NCI-H2081 treated with DMSO at 0.1 percent for 48 hours (cell line): ENCODE results near the gene AIFM3.
"Not testable (repeated sequence)": the region's sequence is repeated elsewhere in the genome, so short reads cannot be mapped to it uniquely, and the experiment has no call there.

ENCODE experiments used
- DNase-seq: peaks from one replicate; lab custom pipeline; 2025; lab: John Stamatoyannopoulos, UW

The AIFM3 gene

DNA sequence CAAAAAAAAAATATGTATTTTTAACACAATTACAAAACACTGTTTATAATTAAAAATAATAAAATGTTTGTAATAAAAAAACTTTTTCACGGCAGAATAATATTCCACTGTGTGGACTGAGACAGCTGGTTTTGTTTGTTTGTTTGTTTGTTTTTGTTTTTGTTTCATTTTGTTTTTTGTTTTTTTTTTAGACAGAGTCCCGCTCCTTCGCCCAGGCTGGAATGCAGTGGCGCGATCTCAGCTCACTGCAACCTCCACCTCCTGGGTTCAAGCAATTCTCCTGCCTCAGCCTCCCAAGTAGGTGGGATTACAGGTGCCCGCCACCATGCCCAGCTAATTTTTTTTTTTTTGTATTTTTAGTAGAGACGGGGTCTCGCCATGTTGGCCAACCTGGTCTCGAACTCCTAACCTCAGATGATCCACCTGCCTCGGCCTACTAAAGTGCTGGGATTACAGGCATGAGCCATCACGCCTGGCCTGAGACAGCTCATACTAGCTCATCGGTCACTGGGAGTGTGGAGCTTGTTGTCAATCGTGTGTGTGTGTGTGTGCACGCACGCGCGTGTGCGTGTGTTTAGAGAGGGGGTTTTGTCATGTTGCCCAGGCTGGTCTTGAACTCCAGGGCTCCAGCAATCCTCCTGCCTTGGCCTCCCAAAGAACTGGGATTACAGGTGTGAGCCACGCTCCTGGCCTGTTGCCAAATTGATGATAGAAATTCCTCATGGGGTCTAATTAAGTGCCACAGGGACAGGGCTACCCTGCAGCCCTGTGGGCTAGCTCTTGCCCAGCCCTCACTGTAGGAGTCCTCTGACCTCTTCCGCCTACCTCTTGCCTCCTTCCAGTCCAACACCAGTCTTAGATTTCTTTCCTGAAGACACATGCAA is 7.2 kb upstream of the AIFM3 start:
- no peak for DNase-seq

DNA sequence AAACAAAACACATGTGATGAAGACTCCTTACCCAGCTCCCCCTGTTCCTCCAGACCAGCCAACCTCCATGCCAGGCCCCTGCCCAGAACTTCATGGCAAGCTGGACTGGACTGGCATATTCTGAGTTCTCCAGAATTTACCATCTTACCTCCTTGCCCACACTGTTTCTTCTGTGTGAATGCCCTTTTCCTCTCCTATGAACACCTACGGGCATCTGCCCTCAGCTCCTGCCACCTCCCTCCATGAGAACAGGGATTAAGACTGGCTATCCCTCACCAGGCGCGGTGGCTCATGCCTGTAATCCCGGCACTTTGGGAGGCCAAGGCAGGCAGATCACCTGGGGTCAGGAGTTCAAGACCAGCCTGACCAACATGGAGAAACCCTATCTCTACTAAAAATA is 6.4 kb upstream of the AIFM3 start:
- DNase-seq = no peak

DNA sequence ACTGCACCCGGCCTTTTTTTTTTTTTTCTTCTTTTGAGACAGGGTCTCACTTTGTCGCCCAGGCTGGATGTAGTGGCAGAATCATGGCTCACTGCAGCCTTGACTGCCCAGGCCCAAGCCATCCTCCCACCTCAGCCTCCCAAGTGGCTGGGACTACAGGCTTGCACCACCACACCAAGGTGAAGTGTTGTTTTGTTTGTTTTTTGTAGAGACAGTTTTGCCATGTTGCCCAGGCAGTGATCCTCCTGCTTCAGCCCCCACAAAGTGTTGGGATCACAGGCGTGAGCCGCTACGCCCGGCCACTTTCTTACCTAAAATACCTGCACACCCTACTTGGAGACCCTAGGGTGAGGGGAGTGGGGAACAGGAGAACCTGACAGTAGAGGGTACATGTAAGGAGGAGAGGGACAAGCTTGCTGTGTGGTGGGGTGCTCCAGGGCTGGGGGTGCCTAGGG is 4.5 kb upstream of the AIFM3 start:
- DNase-seq = no peak

DNA sequence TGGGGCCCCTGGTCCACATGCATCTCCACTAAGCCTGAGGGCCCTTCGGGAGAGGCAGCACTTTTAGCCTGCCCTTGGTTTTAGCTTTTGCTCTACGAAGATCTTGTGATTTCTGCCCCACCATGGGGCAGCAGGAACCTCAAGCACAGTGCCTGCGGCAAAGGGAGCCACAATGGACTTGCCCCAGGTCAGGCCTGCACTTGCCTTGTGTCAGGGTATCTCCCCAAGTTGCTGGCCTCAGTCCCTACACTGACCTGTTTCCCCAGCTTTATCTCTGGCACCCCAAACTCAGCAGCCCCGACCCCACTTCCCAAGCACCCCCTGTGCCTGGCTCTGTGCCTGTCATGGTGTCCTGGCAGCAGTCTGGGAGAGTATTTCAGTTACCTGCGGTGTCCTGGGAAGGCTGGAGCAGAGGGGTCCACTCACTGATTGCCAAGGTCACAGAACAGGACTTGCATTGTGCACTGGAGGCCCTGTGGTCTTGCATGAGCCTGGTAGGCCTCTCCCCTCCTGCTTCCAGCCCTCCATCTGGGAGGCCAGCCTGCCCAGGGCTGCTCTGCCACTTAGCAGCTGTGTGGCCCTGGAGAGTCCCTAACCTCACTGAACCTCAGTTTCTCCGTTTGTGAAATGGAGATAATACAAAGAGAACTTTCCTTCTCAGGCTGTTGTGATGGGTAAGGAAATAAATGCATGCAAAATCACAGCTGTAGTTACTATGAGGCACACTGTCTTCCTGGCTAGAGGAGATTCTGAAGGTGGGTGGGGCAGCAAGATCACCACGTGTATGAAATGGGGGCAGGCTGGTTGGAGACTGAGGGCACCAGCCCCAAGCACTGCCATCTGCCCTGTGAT is 3.6 kb upstream of the AIFM3 start:
- DNase-seq = no peak

DNA sequence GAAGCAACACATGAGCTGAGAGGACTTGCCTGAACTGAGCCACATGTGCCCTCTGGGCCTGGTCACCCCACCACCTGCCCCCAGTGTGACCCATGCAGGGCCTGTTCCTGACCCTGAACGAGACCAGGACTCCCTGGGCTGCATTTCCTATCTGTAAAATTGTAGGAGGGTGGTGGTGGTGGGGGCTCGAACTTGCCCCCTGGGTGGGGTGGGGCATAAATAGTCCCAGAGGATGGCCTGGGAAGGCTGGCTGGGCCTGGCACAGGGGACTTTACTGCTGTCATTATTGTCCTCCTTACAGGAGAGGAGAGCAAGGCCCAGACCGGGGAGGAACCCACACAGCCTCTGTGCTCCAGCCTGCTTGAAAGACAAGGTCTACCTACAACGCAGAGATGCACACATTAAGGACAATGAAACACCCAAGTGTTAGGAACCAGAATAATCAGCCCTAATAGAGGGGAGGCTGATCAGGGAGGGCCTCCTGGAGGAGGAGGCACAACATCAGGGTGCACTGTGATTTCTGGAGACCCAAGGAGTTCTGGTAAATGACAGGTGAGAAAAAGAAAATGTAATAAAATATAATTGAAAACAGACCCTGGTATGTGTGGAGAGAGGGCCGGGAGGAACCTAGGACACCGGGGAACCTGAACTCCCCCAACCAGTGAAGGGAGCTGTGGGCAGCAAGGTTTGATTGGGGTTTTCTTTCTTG is 2.8 kb upstream of the AIFM3 start:
- DNase-seq = no peak

DNA sequence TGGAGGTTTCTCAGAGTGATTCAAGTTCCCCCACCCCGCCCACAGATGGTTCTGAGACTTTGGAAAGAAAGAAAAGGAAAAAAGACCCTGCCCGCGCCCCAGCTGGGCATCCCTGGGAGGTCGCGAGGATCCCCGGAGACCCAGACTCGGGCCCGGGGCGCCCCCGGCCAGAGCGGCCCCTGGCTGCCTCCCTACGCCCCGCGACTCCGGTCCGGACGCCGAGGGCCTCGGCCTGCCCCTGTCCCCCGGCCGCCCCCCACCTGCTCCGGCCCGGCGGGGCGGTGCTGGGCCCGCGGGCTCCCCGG is 2.3 kb upstream of the AIFM3 start:
- DNase-seq = no peak

DNA sequence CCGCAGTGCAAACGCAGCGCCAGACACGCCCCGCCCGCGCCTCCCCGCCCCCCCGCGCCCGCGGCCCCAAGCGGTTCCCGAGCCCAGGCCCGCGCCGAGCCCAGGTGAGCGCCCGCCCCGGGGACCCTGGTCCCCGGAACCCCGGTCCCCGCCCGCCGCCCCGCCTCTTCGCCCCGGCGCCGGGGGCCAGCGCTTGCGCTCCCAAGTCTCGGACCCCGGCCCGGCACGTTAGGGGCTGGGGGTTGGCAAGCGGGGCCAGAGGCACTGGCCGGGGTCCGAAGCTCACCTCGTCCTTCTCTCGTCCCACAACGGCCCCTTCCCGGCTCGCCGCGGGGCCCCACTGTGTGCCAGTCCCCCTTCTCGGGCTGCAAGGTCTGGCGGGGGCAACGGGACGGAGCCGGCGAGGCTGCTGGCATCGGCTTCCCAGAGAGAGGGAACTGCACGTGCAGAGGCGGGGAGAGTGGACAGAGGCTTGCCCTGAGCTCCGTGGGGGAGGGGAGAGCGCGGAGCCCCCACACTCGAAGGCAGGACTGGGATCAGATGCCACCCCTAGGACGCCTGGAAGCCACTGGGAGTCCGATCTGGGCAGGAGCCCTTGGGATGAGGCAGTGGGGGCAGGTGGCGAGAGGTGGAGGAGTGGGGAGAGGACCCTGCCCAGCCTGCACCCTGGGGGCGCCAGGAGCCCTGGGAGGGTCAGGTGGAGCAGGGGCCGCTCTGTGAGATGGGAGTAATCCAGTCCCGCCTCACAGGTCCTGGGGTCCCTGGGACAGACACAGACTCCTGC is 1.8 kb upstream of the AIFM3 start:
- DNase-seq = no peak

DNA sequence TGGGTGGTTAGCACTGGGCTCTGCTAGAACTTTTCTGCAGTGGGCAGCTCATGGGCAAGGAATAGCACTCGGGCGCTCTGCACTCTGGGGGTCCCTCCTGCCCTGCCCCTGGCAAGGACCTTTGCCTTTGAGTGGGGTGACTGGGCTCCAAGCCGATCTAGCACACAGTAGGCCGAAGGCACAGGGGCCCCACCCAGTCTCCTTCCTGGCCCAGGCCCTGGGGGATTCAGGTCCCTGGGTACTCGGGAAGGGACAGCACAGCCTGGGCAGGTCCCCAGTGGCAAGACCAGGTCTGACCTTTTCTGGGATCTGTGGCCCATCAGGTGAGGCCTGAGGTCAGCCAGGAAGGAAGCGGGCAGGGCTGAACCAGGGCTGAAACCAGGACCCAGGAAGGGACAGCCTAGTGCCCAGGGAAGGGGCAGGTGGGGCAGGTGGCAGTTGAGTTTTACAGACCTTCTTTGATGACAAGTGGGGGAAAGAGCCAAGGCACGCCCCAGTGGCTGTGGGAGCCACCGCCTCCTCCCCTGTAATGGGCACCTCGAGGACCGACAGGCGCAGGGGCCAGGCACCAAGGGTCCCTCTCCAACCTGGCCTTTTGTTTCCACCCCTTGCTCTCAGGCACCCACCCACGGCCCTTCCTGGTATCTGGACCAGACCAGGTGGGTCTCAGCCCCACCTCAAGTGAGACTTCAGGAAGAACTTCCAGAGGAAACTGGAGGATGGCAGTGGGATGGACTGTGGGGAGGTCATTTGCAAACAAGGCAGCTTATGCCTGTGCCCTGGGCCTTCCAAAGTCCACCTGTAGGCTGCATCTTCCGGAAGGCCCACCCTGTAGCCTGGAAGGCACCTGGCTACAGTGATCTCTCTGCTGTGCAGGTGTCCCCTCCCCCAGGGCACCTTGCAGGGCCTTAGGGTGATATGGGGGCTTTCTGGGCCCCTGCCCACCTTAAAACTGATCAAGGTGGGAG is 883 bp upstream of the AIFM3 start:
- DNase-seq = no peak

DNA sequence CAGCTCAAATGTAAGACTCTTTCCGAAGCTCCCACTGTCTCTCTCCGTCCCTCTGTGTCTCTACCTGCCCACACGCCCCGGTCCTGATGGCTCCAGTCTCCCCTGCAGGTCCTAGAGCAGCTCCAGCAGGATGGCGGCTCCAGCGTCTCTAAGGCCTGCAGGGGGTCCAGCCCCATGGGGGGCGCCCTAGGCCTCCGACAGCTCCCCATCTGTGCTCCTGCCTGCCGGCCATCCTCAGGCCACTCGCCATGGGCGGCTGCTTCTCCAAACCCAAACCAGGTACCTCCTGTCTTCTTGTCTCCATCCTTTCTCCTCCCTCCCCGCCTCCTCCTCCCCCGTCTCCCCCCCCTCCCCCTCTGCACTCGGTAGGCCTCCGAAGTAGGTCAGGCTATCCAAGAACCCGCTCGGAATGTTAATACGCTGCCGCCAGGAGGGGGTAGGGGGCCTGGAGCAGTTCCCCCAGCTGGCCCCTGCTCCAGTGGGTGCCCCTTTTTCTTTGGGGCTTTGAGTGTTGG is 699 bp downstream of the AIFM3 start:
- no peak for DNase-seq

DNA sequence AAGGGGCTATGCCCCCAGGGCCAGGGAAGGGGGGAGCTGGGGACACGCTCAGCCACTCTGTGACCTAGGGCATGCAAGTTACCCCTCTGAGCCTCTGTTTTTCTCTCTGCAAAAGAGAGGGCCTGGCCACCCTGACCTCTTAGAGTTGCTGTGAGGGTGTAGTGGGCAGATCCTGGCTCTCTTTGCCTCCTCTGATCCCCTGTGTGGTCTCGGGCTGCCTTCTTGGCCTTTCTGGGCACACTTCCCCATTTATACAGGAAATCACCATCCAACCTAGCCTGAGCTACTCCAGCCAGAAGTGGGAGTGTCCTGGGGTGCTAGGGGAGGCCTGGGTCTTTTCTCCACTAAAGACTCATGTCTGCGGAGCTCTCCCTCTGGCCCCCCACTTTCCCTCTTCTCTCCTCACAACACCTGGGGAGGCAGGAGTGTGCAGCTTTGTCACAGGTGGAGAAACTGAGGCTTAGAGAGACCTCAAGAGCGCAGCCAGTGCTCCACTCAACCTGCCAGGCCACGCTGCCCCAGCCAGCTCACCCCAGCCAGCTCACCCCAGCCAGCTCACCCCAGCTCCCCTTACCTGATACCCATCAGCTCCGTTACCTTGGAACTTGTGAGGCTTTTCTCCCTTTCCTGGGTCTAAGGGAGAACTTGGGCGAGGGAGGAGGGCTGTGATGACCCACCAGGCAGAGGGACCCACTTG is 1.4 kb downstream of the AIFM3 start:
- DNase-seq = no peak

DNA sequence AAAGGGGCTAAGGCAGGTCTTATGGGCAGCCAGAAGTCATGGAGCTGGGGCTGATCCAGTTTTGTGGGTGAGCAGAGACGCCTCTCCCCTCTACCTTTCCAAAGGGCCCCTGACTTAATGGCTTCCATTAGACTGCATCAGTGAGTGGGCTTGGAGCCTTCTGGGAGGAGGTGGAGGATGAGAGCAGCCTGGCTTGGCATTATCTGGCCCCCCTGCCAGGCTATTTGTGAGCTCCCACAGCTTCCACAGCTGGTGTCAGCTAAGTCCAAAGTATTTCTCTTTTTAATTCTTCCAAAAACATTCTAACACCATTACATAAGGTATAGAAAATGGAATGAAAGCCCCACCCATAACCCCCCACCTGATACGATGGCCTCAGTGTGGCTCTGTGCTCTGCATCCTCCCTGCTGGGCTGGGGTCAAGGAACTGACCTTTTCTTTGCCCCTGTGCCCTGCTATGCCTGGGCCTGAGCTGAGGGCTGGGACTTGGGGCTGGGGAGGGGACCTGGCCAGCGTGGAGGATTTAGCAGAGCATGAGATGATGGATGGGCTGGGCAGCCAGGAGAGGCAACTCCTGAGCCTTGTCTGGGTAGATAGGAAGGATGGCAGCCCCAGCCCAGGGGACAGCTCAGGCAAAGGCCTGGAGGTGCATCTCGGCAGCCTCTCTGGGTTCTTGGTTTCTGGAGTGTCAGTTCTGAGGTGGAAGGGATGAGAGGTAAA is 4.0 kb downstream of the AIFM3 start:
- DNase-seq = no peak

DNA sequence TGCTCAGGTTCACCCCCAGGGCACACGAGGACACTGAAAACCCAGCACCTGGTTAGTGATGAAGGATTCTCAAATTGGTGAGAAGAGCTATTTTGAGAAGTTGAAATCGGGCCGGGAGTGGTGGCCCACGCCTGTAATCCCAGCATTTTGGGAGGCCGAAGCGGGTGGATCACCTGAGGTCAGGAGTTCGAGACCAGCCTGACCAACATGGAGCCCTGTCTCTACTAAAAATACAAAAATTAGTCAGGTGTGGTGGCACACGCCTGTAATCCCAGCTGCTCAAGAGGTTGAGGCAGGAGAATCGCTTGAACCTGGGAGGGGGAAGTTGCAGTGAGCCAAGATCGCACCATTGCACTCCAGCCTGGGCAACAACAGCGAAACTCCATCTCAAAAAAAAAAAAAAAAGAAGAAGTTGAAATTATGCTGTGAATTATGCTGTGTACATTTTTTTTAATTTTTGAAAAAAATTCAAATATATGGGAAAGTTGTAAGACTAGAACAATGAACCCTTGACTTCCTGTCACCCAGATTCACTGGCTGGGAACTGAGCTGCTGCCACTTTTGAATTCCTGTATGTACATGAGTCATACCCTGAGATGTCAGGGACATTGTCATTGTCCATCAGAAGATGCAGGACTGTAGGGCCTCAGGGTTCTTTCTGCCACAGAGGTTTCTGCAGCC is 5.1 kb downstream of the AIFM3 start:
- DNase-seq = not testable (repeated sequence)

DNA sequence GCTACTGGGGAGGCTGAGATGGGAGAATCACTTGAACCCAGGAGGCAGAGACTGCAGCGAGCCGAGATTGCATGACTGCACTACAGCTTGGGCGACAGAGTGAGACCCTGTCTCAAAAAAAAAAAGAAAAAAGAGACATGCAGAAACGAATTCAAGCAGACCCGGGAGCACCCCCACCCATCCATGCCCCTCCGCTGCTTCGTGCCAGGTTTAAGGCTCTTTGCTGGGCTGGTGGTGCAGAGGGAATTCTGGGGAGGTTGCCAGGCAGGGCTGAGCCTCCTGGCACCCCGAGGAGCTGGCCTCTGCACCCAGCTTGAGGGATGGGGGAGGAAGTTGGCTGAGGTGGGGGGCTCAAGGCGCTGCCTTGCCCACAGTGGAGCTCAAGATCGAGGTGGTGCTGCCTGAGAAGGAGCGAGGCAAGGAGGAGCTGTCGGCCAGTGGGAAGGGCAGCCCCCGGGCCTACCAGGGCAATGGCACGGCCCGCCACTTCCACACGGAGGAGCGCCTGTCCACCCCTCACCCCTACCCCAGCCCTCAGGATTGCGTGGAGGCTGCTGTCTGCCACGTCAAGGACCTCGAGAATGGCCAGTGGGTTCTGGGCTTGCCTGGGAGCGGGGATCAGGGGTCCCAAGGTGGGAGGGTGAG is 6.0 kb downstream of the AIFM3 start:
- no peak for DNase-seq

DNA sequence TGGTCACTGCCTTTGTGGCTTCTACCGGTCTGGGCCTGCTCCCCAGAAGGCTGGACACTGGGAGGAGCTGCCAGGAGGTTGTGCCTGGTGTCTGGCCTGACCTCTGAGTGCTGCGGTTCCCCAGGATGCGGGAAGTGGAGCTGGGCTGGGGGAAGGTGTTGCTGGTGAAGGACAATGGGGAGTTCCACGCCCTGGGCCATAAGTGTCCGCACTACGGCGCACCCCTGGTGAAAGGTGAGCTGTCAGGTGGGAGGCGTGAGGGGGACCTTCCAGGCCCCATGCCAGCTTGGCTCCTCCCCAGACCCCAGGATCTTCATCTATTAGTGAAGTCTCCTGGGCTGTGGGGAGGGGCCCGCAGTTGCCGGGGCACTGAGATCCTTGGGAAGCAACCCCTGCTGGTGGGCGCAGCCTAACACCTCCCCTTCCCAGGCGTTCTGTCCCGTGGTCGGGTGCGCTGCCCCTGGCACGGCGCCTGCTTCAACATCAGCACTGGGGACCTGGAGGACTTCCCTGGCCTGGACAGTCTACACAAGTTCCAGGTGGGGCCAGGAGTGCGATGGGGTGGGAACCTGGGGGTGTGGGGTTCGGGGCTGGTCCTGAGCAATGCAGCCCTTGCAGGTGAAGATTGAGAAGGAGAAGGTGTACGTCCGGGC is 6.7 kb downstream of the AIFM3 start:
- DNase-seq = no peak

DNA sequence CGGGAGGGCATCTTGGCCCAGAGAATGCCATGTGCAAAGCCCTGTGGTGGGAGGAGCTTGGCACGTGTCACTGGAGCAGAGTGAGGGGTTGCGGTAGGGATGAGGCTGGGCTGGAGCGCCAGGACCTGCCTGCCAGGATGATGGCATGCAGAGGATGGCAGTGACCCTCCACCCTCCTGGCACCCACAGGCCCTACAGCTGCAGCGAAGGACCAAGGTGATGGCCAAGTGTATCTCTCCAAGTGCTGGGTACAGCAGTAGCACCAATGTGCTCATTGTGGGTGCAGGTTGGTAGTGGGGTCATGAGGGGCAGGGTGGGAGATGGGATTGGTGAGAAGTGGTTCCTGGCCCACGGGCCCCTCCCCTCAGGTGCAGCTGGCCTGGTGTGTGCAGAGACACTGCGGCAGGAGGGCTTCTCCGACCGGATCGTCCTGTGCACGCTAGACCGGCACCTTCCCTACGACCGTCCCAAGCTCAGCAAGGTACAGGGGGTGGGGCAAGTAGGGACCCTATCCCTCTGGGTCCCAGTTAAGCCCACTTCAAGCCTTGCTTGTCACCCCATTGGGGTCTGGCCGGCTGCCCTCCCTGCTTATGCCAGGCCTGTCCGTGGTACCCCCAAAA is 7.4 kb downstream of the AIFM3 start:
- no peak for DNase-seq

DNA sequence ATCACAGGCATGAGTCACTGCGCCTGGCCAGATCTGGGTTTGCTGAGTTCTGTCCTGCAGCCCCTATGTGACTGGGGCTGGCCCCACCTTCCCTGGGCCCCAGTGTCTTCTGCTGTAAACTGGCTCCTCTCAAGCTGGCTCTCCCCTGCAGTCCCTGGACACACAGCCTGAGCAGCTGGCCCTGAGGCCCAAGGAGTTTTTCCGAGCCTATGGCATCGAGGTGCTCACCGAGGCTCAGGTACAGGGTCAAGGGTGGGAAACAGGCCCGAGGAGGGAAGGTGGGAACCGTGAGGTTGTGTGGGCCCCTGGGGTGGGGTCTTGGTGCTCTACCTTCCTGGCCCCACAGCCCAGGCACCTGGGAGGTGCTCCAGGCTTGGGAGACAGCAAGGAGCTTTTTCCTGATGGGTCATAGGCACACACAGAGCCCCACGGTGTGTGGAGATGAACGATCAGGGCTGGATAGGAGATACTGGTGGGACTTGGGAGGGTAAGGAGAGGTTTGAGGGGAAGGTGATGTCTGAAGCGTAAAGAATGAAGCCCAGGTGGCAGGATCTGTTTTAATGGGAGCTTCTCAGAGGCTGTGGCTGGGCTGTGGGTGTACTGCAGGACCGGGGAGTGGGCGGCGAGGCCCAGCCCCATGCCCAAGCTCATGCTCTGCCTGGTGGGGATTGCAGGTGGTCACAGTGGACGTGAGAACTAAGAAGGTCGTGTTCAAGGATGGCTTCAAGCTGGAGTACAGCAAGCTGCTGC is 8.7 kb downstream of the AIFM3 start:
- no peak for DNase-seq
